ENCODE results near the gene DHPS.
"Not testable (repeated sequence)": the region's sequence is repeated elsewhere in the genome, so short reads cannot be mapped to it uniquely, and the experiment has no call there.

The DHPS gene

GRCh38 chr19:12705654-12706331 lies 24.1 kb upstream of the DHPS start:
- DNase-seq (ENCODE audit: low read depth): no peak

GRCh38 chr19:12705169-12705568 lies 23.5 kb upstream of the DHPS start:
- no peak for DNase-seq (ENCODE audit: low read depth)

GRCh38 chr19:12703046-12703445 lies 21.4 kb upstream of the DHPS start:
- DNase-seq (ENCODE audit: low read depth): no peak

- DNase-seq (ENCODE audit: low read depth): no peak
Observed at GRCh38 chr19:12701596-12702282, 20.1 kb upstream of the DHPS start.

- DNase-seq (ENCODE audit: low read depth): no peak
Observed at GRCh38 chr19:12698138-12698537, 16.5 kb upstream of the DHPS start.

- DNase-seq (ENCODE audit: low read depth): not testable (repeated sequence)
Observed at GRCh38 chr19:12697425-12697824, 15.7 kb upstream of the DHPS start.

GRCh38 chr19:12696366-12697335 lies 15.0 kb upstream of the DHPS start, which contains the start of gene FBXW9:
Gene FBXW9, minus strand, starts transcription at chr19:12696631. Its CDS starts 50 bp downstream, at chr19:12696581.
- peak; percentile 95 for DNase-seq (ENCODE audit: low read depth)

GRCh38 chr19:12695997-12696365 lies 14.3 kb upstream of the DHPS start:
- no peak for DNase-seq (ENCODE audit: low read depth)

- DNase-seq (ENCODE audit: low read depth): no peak
Observed at GRCh38 chr19:12695514-12695913, 13.8 kb upstream of the DHPS start.

- DNase-seq (ENCODE audit: low read depth): no peak
Observed at GRCh38 chr19:12695096-12695495, 13.4 kb upstream of the DHPS start.

- no peak for DNase-seq (ENCODE audit: low read depth)
Observed at GRCh38 chr19:12694641-12695040, 13.0 kb upstream of the DHPS start.

- DNase-seq (ENCODE audit: low read depth): no peak
Observed at GRCh38 chr19:12692960-12693359, 11.3 kb upstream of the DHPS start.

GRCh38 chr19:12689581-12690216 lies 8.0 kb upstream of the DHPS start:
- no peak for DNase-seq (ENCODE audit: low read depth)

- no peak for DNase-seq (ENCODE audit: low read depth)
Observed at GRCh38 chr19:12689012-12689411, 7.3 kb upstream of the DHPS start.

GRCh38 chr19:12687496-12688196 lies 6.0 kb upstream of the DHPS start, which contains the start of gene GNG14:
Gene GNG14, plus strand, starts transcription at chr19:12687998. Its CDS starts 51 bp downstream, at chr19:12688049.
- DNase-seq (ENCODE audit: low read depth): no peak

- no peak for DNase-seq (ENCODE audit: low read depth)
Observed at GRCh38 chr19:12685831-12686230, 4.2 kb upstream of the DHPS start.

- no peak for DNase-seq (ENCODE audit: low read depth)
Observed at GRCh38 chr19:12680034-12680433, 1.6 kb downstream of the DHPS start.

GRCh38 chr19:12678039-12678438 lies 3.6 kb downstream of the DHPS start:
- DNase-seq (ENCODE audit: low read depth): not testable (repeated sequence)

GRCh38 chr19:12676928-12677327 lies 4.8 kb downstream of the DHPS start:
- DNase-seq (ENCODE audit: low read depth): no peak

- peak; percentile 77 for DNase-seq (ENCODE audit: low read depth)
Observed at GRCh38 chr19:12676384-12676792, 5.3 kb downstream of the DHPS start.

GRCh38 chr19:12675940-12676339 lies 5.7 kb downstream of the DHPS start:
- no peak for DNase-seq (ENCODE audit: low read depth)

Measured in activated T-helper 9 cell treated with anti-CD3 and anti-CD28 coated beads, Interleukin-2, amount 50 U/mL, for 16 hours (primary cell).